Left kidney (tissue), 8 donors: ENCODE measurements around the gene ESRRG. TPM values are rescaled to one million over a fixed set of nuclear protein-coding genes. Genes with fewer than 3 reads are reported as not detected.
A peak's percentile ranks its signal among the peaks of the same experiment; 100 is the strongest.

Source experiments
- DNase-seq: peaks from one replicate; pipeline ENCODE4 v3.0.0-alpha.2; 2013
- long read RNA-seq, 8 donors: transcript quantifications; one replicate each; lab custom pipeline, GENCODE V29; 2026
- polyA plus RNA-seq: library from polyadenylated mRNA; unstranded; fragments of 120-200 nt; gene quantifications from one replicate; pipeline ENCODE4 v1.2.1, GENCODE V29; 2013; ENCODE audit not compliant: insufficient read length

Gene ESRRG
- polyA plus RNA-seq = 45.0 TPM
- long read RNA-seq, donor 1, full-length matches to known transcripts = 2 of 2 reads
- long read RNA-seq, donor 1, partial matches to known transcripts = 0 of 2 reads
- long read RNA-seq, donor 1, other reads (novel, unspliced or antisense) = 0 of 2 reads
- long read RNA-seq, donor 2, full-length matches to known transcripts = 1 of 1 reads
- long read RNA-seq, donor 2, partial matches to known transcripts = 0 of 1 reads
- long read RNA-seq, donor 2, other reads (novel, unspliced or antisense) = 0 of 1 reads
- long read RNA-seq, donor 3 = 0 reads
- long read RNA-seq, donor 4 = 0 reads
- long read RNA-seq, donor 5 = 0 reads
- long read RNA-seq, donor 6, full-length matches to known transcripts = 1 of 1 reads
- long read RNA-seq, donor 6, partial matches to known transcripts = 0 of 1 reads
- long read RNA-seq, donor 6, other reads (novel, unspliced or antisense) = 0 of 1 reads
- long read RNA-seq, donor 7, full-length matches to known transcripts = 4 of 12 reads
- long read RNA-seq, donor 7, partial matches to known transcripts = 8 of 12 reads
- long read RNA-seq, donor 7, other reads (novel, unspliced or antisense) = 0 of 12 reads
- long read RNA-seq, donor 8, full-length matches to known transcripts = 2 of 2 reads
- long read RNA-seq, donor 8, partial matches to known transcripts = 0 of 2 reads
- long read RNA-seq, donor 8, other reads (novel, unspliced or antisense) = 0 of 2 reads

- peak; percentile 66 for DNase-seq
Observed at GRCh38 chr1:216723274-216723780, at the start of gene ESRRG. ESRRG (minus strand) TSS chr1:216723429; CDS start chr1:216723299, 130 bp downstream.

GRCh38 chr1:216771922-216772321 lies 48.7 kb upstream of the ESRRG start:
- no peak for DNase-seq

- no peak for DNase-seq
Observed at GRCh38 chr1:216766633-216767327, 43.6 kb upstream of the ESRRG start.

- DNase-seq = no peak
Observed at GRCh38 chr1:216765346-216766300, 42.4 kb upstream of the ESRRG start.

GRCh38 chr1:216758161-216758560 lies 34.9 kb upstream of the ESRRG start:
- no peak for DNase-seq

- DNase-seq = no peak
Observed at GRCh38 chr1:216757110-216757509, 33.9 kb upstream of the ESRRG start.

- no peak for DNase-seq
Observed at GRCh38 chr1:216750961-216751360, 27.7 kb upstream of the ESRRG start.

GRCh38 chr1:216750031-216750627 lies 26.9 kb upstream of the ESRRG start:
- DNase-seq = peak; percentile 69

- DNase-seq = no peak
Observed at GRCh38 chr1:216749232-216749631, 26.0 kb upstream of the ESRRG start.

- no peak for DNase-seq
Observed at GRCh38 chr1:216742625-216743024, 19.4 kb upstream of the ESRRG start.

- no peak for DNase-seq
Observed at GRCh38 chr1:216740331-216740730, 17.1 kb upstream of the ESRRG start.

GRCh38 chr1:216739793-216740192 lies 16.6 kb upstream of the ESRRG start:
- no peak for DNase-seq

- DNase-seq = no peak
Observed at GRCh38 chr1:216732121-216732520, 8.9 kb upstream of the ESRRG start.

- no peak for DNase-seq
Observed at GRCh38 chr1:216731562-216731961, 8.3 kb upstream of the ESRRG start.

GRCh38 chr1:216726435-216726834 lies 3.2 kb upstream of the ESRRG start:
- no peak for DNase-seq

- no peak for DNase-seq
Observed at GRCh38 chr1:216722821-216723220, 408 bp downstream of the ESRRG start.

- DNase-seq = no peak
Observed at GRCh38 chr1:216721863-216722262, 1.4 kb downstream of the ESRRG start.

- DNase-seq = no peak
Observed at GRCh38 chr1:216721062-216721461, 2.2 kb downstream of the ESRRG start.

GRCh38 chr1:216711712-216712111 lies 11.5 kb downstream of the ESRRG start:
- DNase-seq = no peak

- no peak for DNase-seq
Observed at GRCh38 chr1:216710598-216711333, 12.5 kb downstream of the ESRRG start.
